ENCODE measurements around the gene GNAQ. TPM values are rescaled to one million over a fixed set of nuclear protein-coding genes. Genes with fewer than 3 reads are reported as not detected.
A peak's percentile ranks its signal among the peaks of the same experiment; 100 is the strongest.

The GNAQ gene
- total and polyA plus RNA-seq, 2 experiments from 2014 or later = 25.7 to 47.9 TPM

DNA sequence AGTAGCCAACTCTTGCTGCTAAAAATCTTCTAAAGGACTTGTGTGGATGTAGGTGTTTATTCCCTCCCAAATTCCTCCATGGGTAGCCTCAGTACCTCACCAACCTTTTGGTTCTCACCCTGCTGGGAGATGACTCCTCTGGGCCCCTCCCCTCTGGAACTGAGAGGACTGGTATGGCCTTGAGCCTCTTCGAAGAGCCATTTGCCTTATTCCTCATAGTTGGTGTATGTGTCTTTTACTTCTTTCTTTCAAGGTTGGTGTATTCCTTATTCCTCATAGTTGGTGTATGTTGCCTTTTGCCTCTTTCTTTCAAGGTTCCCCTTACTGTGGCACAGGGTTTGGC, 48.3 kb downstream of the GNAQ start:
- TF ChIP-seq, protein P1, sequence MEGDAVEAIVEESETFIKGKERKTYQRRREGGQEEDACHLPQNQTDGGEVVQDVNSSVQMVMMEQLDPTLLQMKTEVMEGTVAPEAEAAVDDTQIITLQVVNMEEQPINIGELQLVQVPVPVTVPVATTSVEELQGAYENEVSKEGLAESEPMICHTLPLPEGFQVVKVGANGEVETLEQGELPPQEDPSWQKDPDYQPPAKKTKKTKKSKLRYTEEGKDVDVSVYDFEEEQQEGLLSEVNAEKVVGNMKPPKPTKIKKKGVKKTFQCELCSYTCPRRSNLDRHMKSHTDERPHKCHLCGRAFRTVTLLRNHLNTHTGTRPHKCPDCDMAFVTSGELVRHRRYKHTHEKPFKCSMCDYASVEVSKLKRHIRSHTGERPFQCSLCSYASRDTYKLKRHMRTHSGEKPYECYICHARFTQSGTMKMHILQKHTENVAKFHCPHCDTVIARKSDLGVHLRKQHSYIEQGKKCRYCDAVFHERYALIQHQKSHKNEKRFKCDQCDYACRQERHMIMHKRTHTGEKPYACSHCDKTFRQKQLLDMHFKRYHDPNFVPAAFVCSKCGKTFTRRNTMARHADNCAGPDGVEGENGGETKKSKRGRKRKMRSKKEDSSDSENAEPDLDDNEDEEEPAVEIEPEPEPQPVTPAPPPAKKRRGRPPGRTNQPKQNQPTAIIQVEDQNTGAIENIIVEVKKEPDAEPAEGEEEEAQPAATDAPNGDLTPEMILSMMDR (IDR thresholded peaks at IDR 0.05; ENCODE audit: poor library complexity) = no peak
- no peak for TF ChIP-seq EZH2phosphoT487 (IDR thresholded peaks at IDR 0.05; ENCODE audit: low read depth, severe bottlenecking, unreplicated experiment)
- TF ChIP-seq EZH2 (IDR thresholded peaks at IDR 0.05; ENCODE audit: borderline replicate concordance) = no peak
- Histone ChIP-seq H3K79me2 (peaks cover 85% of the 10 kb centered on the region), H3K27me3 (no peaks in the 10 kb centered on the region), H3K4me3 (no peak overlapping the region), H3K4me2 (no peak overlapping the region), H3K9me3 (ENCODE audit: low read depth) (no peaks in the 10 kb centered on the region), H3K9me2 (replicated peaks; ENCODE audit: insufficient read depth) (no peaks in the 10 kb centered on the region), H2AFZ (no peak overlapping the region), H3K27ac (no peak overlapping the region), H3K4me1 (ENCODE audit: insufficient read depth) (peaks cover 33% of the 10 kb centered on the region), H3K36me3 (replicated peaks; ENCODE audit: insufficient read depth, low read depth) (no peaks in the 10 kb centered on the region), H4K20me1 (ENCODE audit: insufficient read depth, poor library complexity, severe bottlenecking) (peaks cover 13% of the 10 kb centered on the region)
- 91% methylated on average over 1 of the region's 1 CpG for WGBS (ENCODE audit: low lambda C conversion rate, missing lambda C conversion rate)
- no peak for DNase-seq (ENCODE audit: low spot score)

- WGBS (ENCODE audit: low lambda C conversion rate, missing lambda C conversion rate) = 95% methylated on average over 7 of the region's 7 CpGs
- TF ChIP-seq EZH2phosphoT487 (IDR thresholded peaks at IDR 0.05; ENCODE audit: low read depth, severe bottlenecking, unreplicated experiment) (no peak), EZH2 (IDR thresholded peaks at IDR 0.05; ENCODE audit: borderline replicate concordance) (no peak)
- TF ChIP-seq, protein P1 (IDR thresholded peaks at IDR 0.05; ENCODE audit: poor library complexity) = no peak
- Histone ChIP-seq H3K36me3 (replicated peaks; ENCODE audit: insufficient read depth, low read depth) (no peaks in the 10 kb centered on the region), H3K79me2 (peaks cover 86% of the 10 kb centered on the region), H3K4me3 (no peak overlapping the region), H2AFZ (no peak overlapping the region), H3K4me1 (ENCODE audit: insufficient read depth) (peaks cover 31% of the 10 kb centered on the region), H3K4me2 (no peak overlapping the region), H3K9me3 (ENCODE audit: low read depth) (no peaks in the 10 kb centered on the region), H3K27me3 (no peaks in the 10 kb centered on the region), H3K27ac (no peak overlapping the region), H3K9me2 (replicated peaks; ENCODE audit: insufficient read depth) (no peaks in the 10 kb centered on the region), H4K20me1 (ENCODE audit: insufficient read depth, poor library complexity, severe bottlenecking) (peaks cover 11% of the 10 kb centered on the region)
- no peak for DNase-seq (ENCODE audit: low spot score)
These were observed 48.9 kb downstream of the GNAQ start for GRCh38 chr9:77982581-77983319.

- WGBS (ENCODE audit: low lambda C conversion rate, missing lambda C conversion rate) = 97% methylated on average over 1 of the region's 1 CpG
- no peak for TF ChIP-seq EZH2phosphoT487 (IDR thresholded peaks at IDR 0.05; ENCODE audit: low read depth, severe bottlenecking, unreplicated experiment)
- no peak for TF ChIP-seq EZH2 (IDR thresholded peaks at IDR 0.05; ENCODE audit: borderline replicate concordance)
- TF ChIP-seq, protein P1 (IDR thresholded peaks at IDR 0.05; ENCODE audit: poor library complexity) = no peak
- H3K27me3 ChIP-seq = no peaks in the 10 kb centered on the region
- H3K27ac ChIP-seq = peak overlapping the region; percentile 20
- peaks cover 90% of the 10 kb centered on the region for H3K79me2 ChIP-seq
- H3K9me2 ChIP-seq (replicated peaks; ENCODE audit: insufficient read depth) = no peaks in the 10 kb centered on the region
- H3K9me3 ChIP-seq (ENCODE audit: low read depth) = no peaks in the 10 kb centered on the region
- H3K4me1 ChIP-seq (ENCODE audit: insufficient read depth) = peaks cover 29% of the 10 kb centered on the region
- no peak overlapping the region for H2AFZ ChIP-seq
- no peak for DNase-seq (ENCODE audit: low spot score)
- no peaks in the 10 kb centered on the region for H3K36me3 ChIP-seq (replicated peaks; ENCODE audit: insufficient read depth, low read depth)
- no peak overlapping the region for H3K4me3 ChIP-seq
- peak overlapping the region; percentile 3 for H3K4me2 ChIP-seq
- H4K20me1 ChIP-seq (ENCODE audit: insufficient read depth, poor library complexity, severe bottlenecking) = peaks cover 13% of the 10 kb centered on the region
These were observed 49.7 kb downstream of the GNAQ start for GRCh38 chr9:77981907-77982306.
